ENCODE measurements around the gene FNBP1. TPM values are rescaled to one million over a fixed set of nuclear protein-coding genes. Genes with fewer than 3 reads are reported as not detected.
"Not testable (repeated sequence)": the region's sequence is repeated elsewhere in the genome, so short reads cannot be mapped to it uniquely, and the experiment has no call there.

The FNBP1 gene
- total and polyA plus RNA-seq, 8 donors, result 5.3 to 18.5 (median 7.1) TPM

GRCh38 chr9:130023144-130023787, 19.7 kb downstream of the FNBP1 start:
- Histone ChIP-seq H3K4me3 (no peak overlapping the region), H3K27ac (no peak overlapping the region), H3K27me3 (no peaks in the 10 kb centered on the region), H3K4me1 (peaks cover 0 to 7% (median 0%) of the 10 kb centered on the region in 3 donors), H3K36me3 (no peaks in the 10 kb centered on the region), H3K9me3 (no peaks in the 10 kb centered on the region)
- intact Hi-C loops (cut with DNase I), result no loop called here
- WGBS, 2 donors, result 76 to 86% methylated on average over 7 of the region's 7 CpGs
- TF ChIP-seq, protein P1, sequence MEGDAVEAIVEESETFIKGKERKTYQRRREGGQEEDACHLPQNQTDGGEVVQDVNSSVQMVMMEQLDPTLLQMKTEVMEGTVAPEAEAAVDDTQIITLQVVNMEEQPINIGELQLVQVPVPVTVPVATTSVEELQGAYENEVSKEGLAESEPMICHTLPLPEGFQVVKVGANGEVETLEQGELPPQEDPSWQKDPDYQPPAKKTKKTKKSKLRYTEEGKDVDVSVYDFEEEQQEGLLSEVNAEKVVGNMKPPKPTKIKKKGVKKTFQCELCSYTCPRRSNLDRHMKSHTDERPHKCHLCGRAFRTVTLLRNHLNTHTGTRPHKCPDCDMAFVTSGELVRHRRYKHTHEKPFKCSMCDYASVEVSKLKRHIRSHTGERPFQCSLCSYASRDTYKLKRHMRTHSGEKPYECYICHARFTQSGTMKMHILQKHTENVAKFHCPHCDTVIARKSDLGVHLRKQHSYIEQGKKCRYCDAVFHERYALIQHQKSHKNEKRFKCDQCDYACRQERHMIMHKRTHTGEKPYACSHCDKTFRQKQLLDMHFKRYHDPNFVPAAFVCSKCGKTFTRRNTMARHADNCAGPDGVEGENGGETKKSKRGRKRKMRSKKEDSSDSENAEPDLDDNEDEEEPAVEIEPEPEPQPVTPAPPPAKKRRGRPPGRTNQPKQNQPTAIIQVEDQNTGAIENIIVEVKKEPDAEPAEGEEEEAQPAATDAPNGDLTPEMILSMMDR (IDR thresholded peaks at IDR 0.05), result no peak
- no peak for DNase-seq
- peak in 1 of 4 donors; percentile 54 for ATAC-seq
- FAIRE-seq, result no peak

GRCh38 chr9:130022566-130023143, 20.3 kb downstream of the FNBP1 start:
- no peak for ATAC-seq

GRCh38 chr9:130021842-130022241, 21.1 kb downstream of the FNBP1 start:
- H3K9me3 ChIP-seq; ATAC-seq; intact Hi-C loops (cut with DNase I); FAIRE-seq; H3K27ac ChIP-seq; H3K27me3 ChIP-seq; H3K4me3 ChIP-seq; H3K4me1 ChIP-seq; H3K36me3 ChIP-seq; DNase-seq: not testable (repeated sequence)
- WGBS, 2 donors, result 97 to 98% methylated on average over 3 of the region's 3 CpGs

More at GRCh38 chr9:130022566-130023143, 20.3 kb downstream of the FNBP1 start:
- Histone ChIP-seq H3K27ac (no peak overlapping the region), H3K27me3 (no peaks in the 10 kb centered on the region), H3K36me3 (no peaks in the 10 kb centered on the region), H3K4me3 (no peak overlapping the region), H3K9me3 (no peaks in the 10 kb centered on the region), H3K4me1 (peaks cover 0 to 7% (median 0%) of the 10 kb centered on the region in 3 donors)
- intact Hi-C loops (cut with DNase I), result no loop called here
- TF ChIP-seq, protein P1 (IDR thresholded peaks at IDR 0.05), result no peak
- FAIRE-seq (no peak), DNase-seq (no peak)
- WGBS, 2 donors, result 84 to 85% methylated on average over 8 of the region's 8 CpGs

DNA sequence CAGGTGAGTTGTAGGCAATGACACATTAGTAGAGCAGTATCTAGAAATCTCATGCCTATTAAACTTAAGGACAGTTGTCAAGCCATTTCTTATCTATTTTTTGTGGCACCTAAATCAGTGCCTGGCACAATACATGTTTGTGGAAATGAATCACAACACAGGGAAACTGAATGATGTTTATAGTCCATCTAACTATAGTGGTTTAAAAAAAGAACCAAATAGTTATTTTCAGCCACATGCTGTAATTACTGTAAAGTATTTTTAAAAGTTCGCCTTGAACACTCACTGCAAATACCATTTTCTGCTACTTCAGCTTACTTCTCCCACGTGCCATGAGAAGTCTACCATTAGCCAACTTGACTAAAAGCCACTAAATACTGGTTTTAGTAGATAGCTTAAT, 21.9 kb downstream of the FNBP1 start:
- ATAC-seq (no peak), FAIRE-seq (no peak), DNase-seq (no peak)
- Histone ChIP-seq H3K4me3 (no peak overlapping the region), H3K27ac (no peak overlapping the region), H3K36me3 (no peaks in the 10 kb centered on the region), H3K4me1 (peaks cover 0 to 7% (median 0%) of the 10 kb centered on the region in 3 donors), H3K9me3 (no peaks in the 10 kb centered on the region), H3K27me3 (no peaks in the 10 kb centered on the region)
- 80 to 83% methylated on average over 2 of the region's 2 CpGs for WGBS, 2 donors
- intact Hi-C loops (cut with DNase I), result no loop called here
- TF ChIP-seq, protein P1 (IDR thresholded peaks at IDR 0.05), result no peak

- no peaks in the 10 kb centered on the region for H3K27me3 ChIP-seq
- 65 to 71% methylated on average over 7 of the region's 7 CpGs for WGBS, 2 donors
- no peaks in the 10 kb centered on the region for H3K9me3 ChIP-seq
- DNase-seq (no peak), ATAC-seq (no peak), FAIRE-seq (no peak)
- H3K4me3 ChIP-seq, result no peak overlapping the region
- no peak overlapping the region for H3K27ac ChIP-seq
- H3K4me1 ChIP-seq, result peaks cover 0 to 7% (median 0%) of the 10 kb centered on the region in 3 donors
- TF ChIP-seq, protein P1 (IDR thresholded peaks at IDR 0.05), result no peak
- H3K36me3 ChIP-seq, result no peaks in the 10 kb centered on the region
- intact Hi-C loops (cut with DNase I), result no loop called here
Observed at GRCh38 chr9:130020618-130021017, 22.4 kb downstream of the FNBP1 start.

Measured in pancreas (tissue), 10 donors.